ENCODE measurements around the gene TRIM29.

The TRIM29 gene

DNA sequence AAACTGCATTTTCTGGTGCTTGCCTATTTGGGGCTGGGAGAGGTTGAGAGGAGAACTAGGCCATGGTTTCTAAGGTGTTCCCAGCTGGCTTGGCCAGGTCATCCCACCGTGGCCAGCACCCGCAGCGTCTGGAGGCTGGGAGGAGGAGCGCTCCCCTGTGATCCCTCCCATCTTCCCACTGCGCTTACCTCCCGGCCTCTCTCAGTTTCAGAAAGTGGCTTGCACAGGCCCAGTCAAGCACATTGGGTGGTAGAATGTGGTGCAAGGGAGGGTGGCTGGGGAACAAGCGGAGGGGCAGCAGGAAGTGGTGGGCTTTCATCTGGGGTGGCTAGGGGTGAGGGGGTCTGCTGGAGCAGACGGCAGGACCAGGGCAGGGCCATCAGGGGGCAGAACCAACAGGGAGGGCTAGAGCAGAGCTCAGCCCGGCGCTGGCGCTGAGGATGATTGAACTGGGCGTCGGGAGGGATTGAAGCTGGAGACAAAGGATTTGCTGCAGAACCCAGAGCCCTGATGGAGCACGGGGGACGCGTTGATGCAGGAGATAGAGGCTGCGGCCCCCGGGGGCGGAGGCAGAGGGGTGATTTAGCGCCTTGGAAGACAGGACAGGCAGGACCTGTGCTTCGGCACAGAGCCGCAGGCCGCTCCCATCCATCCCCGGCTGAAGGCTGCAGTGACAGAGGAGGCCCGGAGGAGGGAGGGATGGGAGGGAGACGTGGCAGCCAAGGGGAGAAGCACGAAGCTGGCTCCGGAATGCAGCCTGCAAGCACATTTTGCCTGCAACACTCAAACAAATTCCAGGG lies 76.0 kb downstream of the TRIM29 start:
- no peak for DNase-seq
